ENCODE results near the gene CTNNB1. TPM values are rescaled to one million over a fixed set of nuclear protein-coding genes. Genes with fewer than 3 reads are reported as not detected.
A peak's percentile ranks its signal among the peaks of the same experiment; 100 is the strongest.

The CTNNB1 gene
- total and polyA plus RNA-seq, 2 of the 13 experiments (the other 11 are each of a cell fraction or from before 2014, with no cell fraction given), result 398 to 489 TPM

DNA sequence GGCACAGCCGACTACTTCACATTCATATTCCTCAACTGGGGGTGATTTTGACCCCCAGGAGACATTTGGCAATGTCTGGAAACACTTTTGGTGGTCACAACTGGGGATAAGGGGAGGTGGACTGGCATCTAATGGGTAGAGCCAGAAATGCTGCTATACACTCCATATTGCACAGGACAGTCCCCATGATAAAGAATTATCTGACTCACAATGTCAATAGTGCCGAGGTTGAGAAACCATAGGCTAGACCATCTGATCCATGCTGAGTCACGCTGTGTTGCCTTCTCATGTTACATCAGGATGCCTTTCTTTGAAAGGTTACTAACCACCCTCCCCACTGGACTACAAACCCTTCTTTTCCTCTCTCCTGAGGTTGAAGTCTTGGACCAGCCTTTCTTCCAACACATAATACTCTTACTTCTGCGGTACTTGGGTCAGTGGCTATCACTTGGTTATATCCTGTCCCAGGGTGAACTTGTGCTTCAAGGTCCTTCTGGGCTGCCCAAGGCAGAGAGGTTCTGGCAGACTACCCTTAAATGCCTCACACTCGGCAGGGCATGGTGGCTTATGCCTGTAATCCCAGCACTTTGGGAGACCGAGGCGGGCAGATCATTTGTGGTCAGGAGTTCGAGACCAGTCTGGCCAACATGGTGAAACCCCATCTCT, 68.8 kb downstream of the CTNNB1 start (continued):
- TF ChIP-seq, protein P1, sequence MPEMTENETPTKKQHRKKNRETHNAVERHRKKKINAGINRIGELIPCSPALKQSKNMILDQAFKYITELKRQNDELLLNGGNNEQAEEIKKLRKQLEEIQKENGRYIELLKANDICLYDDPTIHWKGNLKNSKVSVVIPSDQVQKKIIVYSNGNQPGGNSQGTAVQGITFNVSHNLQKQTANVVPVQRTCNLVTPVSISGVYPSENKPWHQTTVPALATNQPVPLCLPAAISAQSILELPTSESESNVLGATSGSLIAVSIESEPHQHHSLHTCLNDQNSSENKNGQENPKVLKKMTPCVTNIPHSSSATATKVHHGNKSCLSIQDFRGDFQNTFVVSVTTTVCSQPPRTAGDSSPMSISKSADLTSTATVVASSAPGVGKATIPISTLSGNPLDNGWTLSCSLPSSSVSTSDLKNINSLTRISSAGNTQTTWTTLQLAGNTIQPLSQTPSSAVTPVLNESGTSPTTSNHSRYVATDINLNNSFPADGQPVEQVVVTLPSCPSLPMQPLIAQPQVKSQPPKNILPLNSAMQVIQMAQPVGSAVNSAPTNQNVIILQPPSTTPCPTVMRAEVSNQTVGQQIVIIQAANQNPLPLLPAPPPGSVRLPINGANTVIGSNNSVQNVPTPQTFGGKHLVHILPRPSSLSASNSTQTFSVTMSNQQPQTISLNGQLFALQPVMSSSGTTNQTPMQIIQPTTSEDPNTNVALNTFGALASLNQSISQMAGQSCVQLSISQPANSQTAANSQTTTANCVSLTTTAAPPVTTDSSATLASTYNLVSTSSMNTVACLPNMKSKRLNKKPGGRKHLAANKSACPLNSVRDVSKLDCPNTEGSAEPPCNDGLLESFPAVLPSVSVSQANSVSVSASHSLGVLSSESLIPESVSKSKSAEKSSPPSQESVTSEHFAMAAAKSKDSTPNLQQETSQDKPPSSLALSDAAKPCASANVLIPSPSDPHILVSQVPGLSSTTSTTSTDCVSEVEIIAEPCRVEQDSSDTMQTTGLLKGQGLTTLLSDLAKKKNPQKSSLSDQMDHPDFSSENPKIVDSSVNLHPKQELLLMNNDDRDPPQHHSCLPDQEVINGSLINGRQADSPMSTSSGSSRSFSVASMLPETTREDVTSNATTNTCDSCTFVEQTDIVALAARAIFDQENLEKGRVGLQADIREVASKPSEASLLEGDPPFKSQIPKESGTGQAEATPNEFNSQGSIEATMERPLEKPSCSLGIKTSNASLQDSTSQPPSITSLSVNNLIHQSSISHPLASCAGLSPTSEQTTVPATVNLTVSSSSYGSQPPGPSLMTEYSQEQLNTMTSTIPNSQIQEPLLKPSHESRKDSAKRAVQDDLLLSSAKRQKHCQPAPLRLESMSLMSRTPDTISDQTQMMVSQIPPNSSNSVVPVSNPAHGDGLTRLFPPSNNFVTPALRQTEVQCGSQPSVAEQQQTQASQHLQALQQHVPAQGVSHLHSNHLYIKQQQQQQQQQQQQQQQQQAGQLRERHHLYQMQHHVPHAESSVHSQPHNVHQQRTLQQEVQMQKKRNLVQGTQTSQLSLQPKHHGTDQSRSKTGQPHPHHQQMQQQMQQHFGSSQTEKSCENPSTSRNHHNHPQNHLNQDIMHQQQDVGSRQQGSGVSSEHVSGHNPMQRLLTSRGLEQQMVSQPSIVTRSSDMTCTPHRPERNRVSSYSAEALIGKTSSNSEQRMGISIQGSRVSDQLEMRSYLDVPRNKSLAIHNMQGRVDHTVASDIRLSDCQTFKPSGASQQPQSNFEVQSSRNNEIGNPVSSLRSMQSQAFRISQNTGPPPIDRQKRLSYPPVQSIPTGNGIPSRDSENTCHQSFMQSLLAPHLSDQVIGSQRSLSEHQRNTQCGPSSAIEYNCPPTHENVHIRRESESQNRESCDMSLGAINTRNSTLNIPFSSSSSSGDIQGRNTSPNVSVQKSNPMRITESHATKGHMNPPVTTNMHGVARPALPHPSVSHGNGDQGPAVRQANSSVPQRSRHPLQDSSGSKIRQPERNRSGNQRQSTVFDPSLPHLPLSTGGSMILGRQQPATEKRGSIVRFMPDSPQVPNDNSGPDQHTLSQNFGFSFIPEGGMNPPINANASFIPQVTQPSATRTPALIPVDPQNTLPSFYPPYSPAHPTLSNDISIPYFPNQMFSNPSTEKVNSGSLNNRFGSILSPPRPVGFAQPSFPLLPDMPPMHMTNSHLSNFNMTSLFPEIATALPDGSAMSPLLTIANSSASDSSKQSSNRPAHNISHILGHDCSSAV (CRISPR knock-in tag; IDR thresholded peaks at IDR 0.05; ENCODE audit: borderline replicate concordance), result no peak
- TF ChIP-seq, protein P2, sequence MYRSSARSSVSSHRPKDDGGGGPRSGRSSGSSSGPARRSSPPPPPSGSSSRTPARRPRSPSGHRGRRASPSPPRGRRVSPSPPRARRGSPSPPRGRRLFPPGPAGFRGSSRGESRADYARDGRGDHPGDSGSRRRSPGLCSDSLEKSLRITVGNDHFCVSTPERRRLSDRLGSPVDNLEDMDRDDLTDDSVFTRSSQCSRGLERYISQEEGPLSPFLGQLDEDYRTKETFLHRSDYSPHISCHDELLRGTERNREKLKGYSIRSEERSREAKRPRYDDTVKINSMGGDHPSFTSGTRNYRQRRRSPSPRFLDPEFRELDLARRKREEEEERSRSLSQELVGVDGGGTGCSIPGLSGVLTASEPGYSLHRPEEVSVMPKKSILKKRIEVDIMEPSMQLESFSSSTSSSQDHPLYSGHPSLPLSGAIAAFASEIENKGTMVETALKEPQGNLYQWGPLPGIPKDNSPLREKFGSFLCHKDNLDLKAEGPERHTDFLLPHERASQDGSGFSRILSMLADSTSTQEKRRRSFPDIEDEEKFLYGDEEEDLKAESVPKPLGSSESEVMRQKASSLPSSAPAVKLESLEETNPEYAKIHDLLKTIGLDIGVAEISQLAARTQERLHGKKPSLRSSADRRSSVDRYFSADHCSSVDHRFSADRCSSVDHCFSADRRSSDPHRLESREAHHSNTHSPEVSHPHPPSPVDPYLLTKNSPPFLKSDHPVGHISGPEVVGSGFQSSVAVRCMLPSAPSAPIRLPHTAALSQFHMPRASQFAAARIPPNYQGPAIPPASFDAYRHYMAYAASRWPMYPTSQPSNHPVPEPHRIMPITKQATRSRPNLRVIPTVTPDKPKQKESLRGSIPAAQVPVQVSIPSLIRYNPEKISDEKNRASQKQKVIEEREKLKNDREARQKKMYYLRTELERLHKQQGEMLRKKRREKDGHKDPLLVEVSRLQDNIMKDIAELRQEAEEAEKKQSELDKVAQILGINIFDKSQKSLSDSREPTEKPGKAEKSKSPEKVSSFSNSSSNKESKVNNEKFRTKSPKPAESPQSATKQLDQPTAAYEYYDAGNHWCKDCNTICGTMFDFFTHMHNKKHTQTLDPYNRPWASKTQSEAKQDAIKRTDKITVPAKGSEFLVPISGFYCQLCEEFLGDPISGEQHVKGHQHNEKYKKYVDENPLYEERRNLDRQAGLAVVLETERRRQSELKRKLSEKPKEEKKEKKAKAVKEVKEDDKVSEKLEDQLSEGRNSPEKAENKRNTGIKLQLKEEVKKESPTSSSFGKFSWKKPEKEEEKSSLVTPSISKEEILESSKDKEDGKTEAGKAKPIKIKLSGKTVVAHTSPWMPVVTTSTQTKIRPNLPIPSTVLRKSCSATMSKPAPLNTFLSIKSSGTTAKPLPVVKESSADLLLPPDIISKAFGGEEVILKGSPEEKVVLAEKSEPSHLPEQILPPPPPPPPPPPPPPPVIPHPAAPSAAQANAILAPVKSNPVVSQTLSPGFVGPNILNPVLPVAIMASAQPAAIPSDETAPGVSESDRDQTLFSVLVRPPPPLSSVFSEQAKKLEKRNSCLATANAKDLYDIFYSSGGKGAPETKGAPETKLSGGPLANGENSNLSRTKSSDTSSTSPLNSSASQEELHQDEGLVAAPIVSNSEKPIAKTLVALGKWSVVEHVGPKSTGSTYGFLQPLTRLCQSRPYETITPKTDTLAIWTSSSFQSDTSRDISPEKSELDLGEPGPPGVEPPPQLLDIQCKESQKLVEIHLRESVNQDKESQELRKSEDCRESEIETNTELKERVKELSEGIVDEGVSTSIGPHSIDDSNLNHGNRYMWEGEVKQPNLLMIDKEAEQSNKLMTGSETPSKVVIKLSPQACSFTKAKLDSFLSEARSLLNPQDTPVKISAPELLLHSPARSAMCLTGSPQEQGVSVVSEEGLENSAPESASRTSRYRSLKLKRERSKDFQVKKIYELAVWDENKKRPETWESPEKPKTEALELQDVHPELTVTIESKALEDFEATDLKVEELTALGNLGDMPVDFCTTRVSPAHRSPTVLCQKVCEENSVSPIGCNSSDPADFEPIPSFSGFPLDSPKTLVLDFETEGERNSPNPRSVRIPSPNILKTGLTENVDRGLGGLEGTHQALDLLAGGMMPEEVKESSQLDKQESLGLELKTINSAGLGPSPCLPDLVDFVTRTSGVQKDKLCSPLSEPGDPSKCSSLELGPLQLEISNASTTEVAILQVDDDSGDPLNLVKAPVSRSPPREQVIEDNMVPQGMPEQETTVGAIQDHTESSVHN (CRISPR knock-in tag; IDR thresholded peaks at IDR 0.05), result no peak
- TF ChIP-seq HNF4G (IDR thresholded peaks at IDR 0.05; ENCODE audit: borderline replicate concordance, low read depth, low read length) (peak; percentile 60; the same call in 1 of the 2 replicates), HNF4G (CRISPR knock-in tag; IDR thresholded peaks at IDR 0.05; ENCODE audit: borderline replicate concordance, low read depth) (no peak), CAMTA2 (CRISPR knock-in tag; IDR thresholded peaks at IDR 0.05; ENCODE audit: borderline replicate concordance) (no peak), MAZ (IDR thresholded peaks at IDR 0.05; ENCODE audit: borderline replicate concordance, low read depth, low read length) (no peak), MAZ (CRISPR knock-in tag; IDR thresholded peaks at IDR 0.05; ENCODE audit: low read depth) (peak; percentile 26; the same call in 1 of the 2 replicates)
- TF ChIP-seq, protein P3, sequence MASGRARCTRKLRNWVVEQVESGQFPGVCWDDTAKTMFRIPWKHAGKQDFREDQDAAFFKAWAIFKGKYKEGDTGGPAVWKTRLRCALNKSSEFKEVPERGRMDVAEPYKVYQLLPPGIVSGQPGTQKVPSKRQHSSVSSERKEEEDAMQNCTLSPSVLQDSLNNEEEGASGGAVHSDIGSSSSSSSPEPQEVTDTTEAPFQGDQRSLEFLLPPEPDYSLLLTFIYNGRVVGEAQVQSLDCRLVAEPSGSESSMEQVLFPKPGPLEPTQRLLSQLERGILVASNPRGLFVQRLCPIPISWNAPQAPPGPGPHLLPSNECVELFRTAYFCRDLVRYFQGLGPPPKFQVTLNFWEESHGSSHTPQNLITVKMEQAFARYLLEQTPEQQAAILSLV (CRISPR knock-in tag; IDR thresholded peaks at IDR 0.05; ENCODE audit: borderline replicate concordance), result peak; percentile 79; the same call in 1 of the 2 replicates

Measured in HepG2 (cell line).